Sigmoid colon (tissue), 7 donors: ENCODE data around the gene PCDHB6. TPM values are rescaled to one million over a fixed set of nuclear protein-coding genes. Genes with fewer than 3 reads are reported as not detected.
"Not testable (repeated sequence)": the region's sequence is repeated elsewhere in the genome, so short reads cannot be mapped to it uniquely, and the experiment has no call there.

Experiments
- DNase-seq: peaks from one replicate; pipeline ENCODE4 v3.0.0-alpha.2; 2019
- H3K27ac ChIP-seq, 4 donors: fragments of 200-600 bp; sonication (generic); one replicate each; pipeline ENCODE4 v1.5.1; 2016 to 2019; ENCODE audit warnings: mild to moderate bottlenecking in 1 of 4
- H3K27me3 ChIP-seq, 3 donors: fragments of 200-600 bp; sonication (generic); one replicate each; pipeline ENCODE4 v1.5.1; 2019; ENCODE audit warnings: mild to moderate bottlenecking in 1 of 3
- H3K36me3 ChIP-seq, 4 donors: fragments of 200-600 bp; sonication (generic); one replicate each; pipeline ENCODE4 v1.5.1; 2016 to 2019
- H3K4me1 ChIP-seq, 4 donors: fragments of 200-600 bp; sonication (generic); one replicate each; pipeline ENCODE4 v1.5.1; 2017 to 2019
- H3K4me3 ChIP-seq, 4 donors: fragments of 200-600 bp; sonication (generic); one replicate each; pipeline ENCODE4 v1.5.1; 2017 to 2019; ENCODE audit warnings: mild to moderate bottlenecking in 2 of 4, moderate library complexity in 1 of 4
- H3K9me3 ChIP-seq, 4 donors: fragments of 200-600 bp in 3 of 4; sonication (generic) in 3 of 4; one replicate each; pipeline versions ENCODE4 v1.5.1 to v1.6.1; 2013 to 2019
- EP300 ChIP-seq, 4 donors: sonication (generic); formaldehyde crosslinking; IDR thresholded peaks; one replicate each; pipeline ENCODE4 v1.6.1; 2017; ENCODE audit warnings: antibody characterized with exemption in 4 of 4
- POLR2A ChIP-seq, 2 donors: fragments of 450-650 bp; IDR thresholded peaks; one replicate each; pipeline ENCODE4 v1.6.1; 2016; ENCODE audit warnings: antibody characterized with exemption in 2 of 2, mild to moderate bottlenecking in 2 of 2, moderate library complexity in 2 of 2
- POLR2AphosphoS5 ChIP-seq, 4 donors: sonication (generic); formaldehyde crosslinking; IDR thresholded peaks; one replicate each; pipeline ENCODE4 v1.6.1; 2017; ENCODE audit warnings: antibody characterized with exemption in 4 of 4
- WGBS, 2 donors: extraction: QIAGEN DNeasy Blood & Tissue Kit; methylation state at CpG; one replicate each; pipeline ENCODE4 v1.1.7; 2013; 5-methylcytosine and 5-hydroxymethylcytosine counted together
- intact Hi-C: fragments of 100-400 bp; cut with DNase I; formaldehyde crosslinking; loops from one replicate; pipeline ENCODE4 v1.15.1; 2023
- polyA plus RNA-seq, 3 donors: library from polyadenylated mRNA; stranded (reverse); fragments of 200-250 nt; gene quantifications; one replicate each; pipeline ENCODE4 v1.2.3, GENCODE V29; 2013
- total RNA-seq, 4 donors: library from RNA; depleted of rRNA; stranded (reverse); fragments of >200 nt; gene quantifications; one replicate each; pipeline ENCODE4 v1.1.0, GENCODE V29; 2016
- TF ChIP-seq, protein P1 (sequence below), 4 experiments: fragments of 450-650 bp in 3 of 4; fragments of 200-600 bp in 1 of 4; IDR thresholded peaks; one replicate each; pipeline ENCODE4 v1.5.1; 2016 to 2019; ENCODE audit warnings: antibody characterized with exemption in 4 of 4, mild to moderate bottlenecking in 3 of 4, moderate library complexity in 2 of 4
- donor health status: healthy with polysubstance abuse.
- donor health status: Bipolar disorder and iron deficiency.
- donor health status: healthy.

PCDHB6 gene
- total and polyA plus RNA-seq, 7 donors, result 0.12 to 2.3 (median 1.4) TPM; not detected in 2

GRCh38 chr5:141127305-141127704 is 22.6 kb upstream of the PCDHB6 start:
- no peak overlapping the region for H3K27ac ChIP-seq
- peaks cover 0 to 11% (median 5%) of the 10 kb centered on the region in 4 donors for H3K9me3 ChIP-seq
- no peak overlapping the region for H3K4me3 ChIP-seq
- TF ChIP-seq POLR2A (IDR thresholded peaks at IDR 0.05), result no peak
- TF ChIP-seq, protein P1, sequence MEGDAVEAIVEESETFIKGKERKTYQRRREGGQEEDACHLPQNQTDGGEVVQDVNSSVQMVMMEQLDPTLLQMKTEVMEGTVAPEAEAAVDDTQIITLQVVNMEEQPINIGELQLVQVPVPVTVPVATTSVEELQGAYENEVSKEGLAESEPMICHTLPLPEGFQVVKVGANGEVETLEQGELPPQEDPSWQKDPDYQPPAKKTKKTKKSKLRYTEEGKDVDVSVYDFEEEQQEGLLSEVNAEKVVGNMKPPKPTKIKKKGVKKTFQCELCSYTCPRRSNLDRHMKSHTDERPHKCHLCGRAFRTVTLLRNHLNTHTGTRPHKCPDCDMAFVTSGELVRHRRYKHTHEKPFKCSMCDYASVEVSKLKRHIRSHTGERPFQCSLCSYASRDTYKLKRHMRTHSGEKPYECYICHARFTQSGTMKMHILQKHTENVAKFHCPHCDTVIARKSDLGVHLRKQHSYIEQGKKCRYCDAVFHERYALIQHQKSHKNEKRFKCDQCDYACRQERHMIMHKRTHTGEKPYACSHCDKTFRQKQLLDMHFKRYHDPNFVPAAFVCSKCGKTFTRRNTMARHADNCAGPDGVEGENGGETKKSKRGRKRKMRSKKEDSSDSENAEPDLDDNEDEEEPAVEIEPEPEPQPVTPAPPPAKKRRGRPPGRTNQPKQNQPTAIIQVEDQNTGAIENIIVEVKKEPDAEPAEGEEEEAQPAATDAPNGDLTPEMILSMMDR (IDR thresholded peaks at IDR 0.05), result no peak
- TF ChIP-seq EP300 (IDR thresholded peaks at IDR 0.05), result no peak
- no peak for TF ChIP-seq POLR2AphosphoS5 (IDR thresholded peaks at IDR 0.05)
- WGBS, 2 donors, result 94% methylated on average over 1 of the region's 1 CpG
- H3K4me1 ChIP-seq, result no peaks in the 10 kb centered on the region
- H3K36me3 ChIP-seq, result no peaks in the 10 kb centered on the region
- no peak for DNase-seq
- H3K27me3 ChIP-seq, result peaks cover 0 to under 1% (median 0%) of the 10 kb centered on the region in 3 donors
- intact Hi-C loops, result no loop called here

DNA sequence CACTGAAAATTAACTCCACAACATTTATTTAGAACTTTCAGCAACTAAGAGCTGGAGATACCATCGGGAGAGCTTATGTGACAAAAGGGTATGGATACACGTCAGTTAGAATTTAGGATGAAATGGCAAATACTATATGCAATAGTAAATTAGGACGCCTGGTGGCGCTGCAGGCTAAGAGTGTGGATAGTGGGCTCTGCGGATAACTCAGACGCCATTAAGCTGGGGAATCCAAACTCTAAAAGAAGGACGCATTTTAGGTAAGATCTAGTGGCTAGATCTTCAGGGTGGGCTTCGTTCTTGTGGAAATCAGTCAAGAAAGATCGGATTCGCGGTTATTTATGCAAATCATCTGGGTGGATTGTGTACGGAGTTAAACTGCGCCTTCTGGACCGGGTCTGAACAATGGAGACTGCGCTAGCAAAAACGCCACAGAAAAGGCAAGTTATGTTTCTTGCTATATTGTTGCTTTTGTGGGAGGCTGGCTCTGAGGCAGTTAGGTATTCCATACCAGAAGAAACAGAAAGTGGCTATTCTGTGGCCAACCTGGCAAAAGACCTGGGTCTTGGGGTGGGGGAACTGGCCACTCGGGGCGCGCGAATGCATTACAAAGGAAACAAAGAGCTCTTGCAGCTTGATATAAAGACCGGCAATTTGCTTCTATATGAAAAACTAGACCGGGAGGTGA is 14.7 kb upstream of the PCDHB6 start, which contains the start of gene PCDHB5:
TSS of gene PCDHB5 (plus strand) at position 177 of the 688 bp plus-strand sequence. CDS start at position 406, 229 bp downstream.
- DNase-seq, result no peak
- H3K27me3 ChIP-seq, result no peaks in the 10 kb centered on the region
- no peak within 1 kb of the TSS for H3K27ac ChIP-seq
- intact Hi-C loops, result no loop called here
- no peak for TF ChIP-seq POLR2AphosphoS5 (IDR thresholded peaks at IDR 0.05)
- TF ChIP-seq, protein P1 (IDR thresholded peaks at IDR 0.05), result peak in 1 of 4 experiments; percentile 28
- peak within 1 kb of the TSS; percentile 12 to 44 (median 34) for H3K4me3 ChIP-seq
- peaks cover 9 to 42% (median 22%) of the 10 kb centered on the region in 4 donors for H3K9me3 ChIP-seq
- no peaks in the 10 kb centered on the region for H3K36me3 ChIP-seq
- 23 to 43% methylated on average over 22 of the region's 22 CpGs for WGBS, 2 donors
- H3K4me1 ChIP-seq, result no peaks in the 10 kb centered on the region

DNA sequence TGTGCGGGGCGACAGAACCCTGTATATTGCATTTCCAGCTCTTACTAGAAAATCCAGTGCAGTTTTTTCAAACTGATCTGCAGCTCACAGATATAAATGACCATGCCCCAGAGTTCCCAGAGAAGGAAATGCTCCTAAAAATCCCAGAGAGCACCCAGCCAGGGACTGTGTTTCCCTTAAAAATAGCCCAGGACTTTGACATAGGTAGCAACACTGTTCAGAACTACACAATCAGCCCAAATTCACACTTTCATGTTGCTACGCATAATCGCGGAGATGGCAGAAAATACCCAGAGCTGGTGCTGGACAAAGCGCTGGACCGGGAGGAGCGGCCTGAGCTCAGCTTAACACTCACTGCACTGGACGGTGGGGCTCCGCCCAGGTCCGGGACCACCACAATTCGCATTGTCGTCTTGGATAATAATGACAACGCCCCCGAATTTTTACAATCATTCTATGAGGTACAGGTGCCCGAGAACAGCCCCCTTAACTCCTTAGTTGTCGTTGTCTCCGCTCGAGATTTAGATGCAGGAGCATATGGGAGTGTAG is 14.1 kb upstream of the PCDHB6 start:
- intact Hi-C loops, result no loop called here
- Histone ChIP-seq H3K27ac (no peak overlapping the region), H3K36me3 (no peaks in the 10 kb centered on the region), H3K4me1 (no peaks in the 10 kb centered on the region), H3K4me3 (peak overlapping the region; percentile 12 to 44 (median 34)), H3K27me3 (no peaks in the 10 kb centered on the region), H3K9me3 (peaks cover 9 to 42% (median 22%) of the 10 kb centered on the region in 4 donors)
- no peak for TF ChIP-seq POLR2A (IDR thresholded peaks at IDR 0.05)
- no peak for TF ChIP-seq POLR2AphosphoS5 (IDR thresholded peaks at IDR 0.05)
- TF ChIP-seq, protein P1 (IDR thresholded peaks at IDR 0.05), result no peak
- no peak for TF ChIP-seq EP300 (IDR thresholded peaks at IDR 0.05)
- 49 to 67% methylated on average over 19 of the region's 19 CpGs for WGBS, 2 donors
- no peak for DNase-seq

GRCh38 chr5:141137346-141137745 is 12.5 kb upstream of the PCDHB6 start:
- DNase-seq, result not testable (repeated sequence)
- 48 to 79% methylated on average over 33 to 34 of the region's 34 CpGs for WGBS, 2 donors

GRCh38 chr5:141150224-141150992 is 551 bp downstream of the PCDHB6 start:
- H3K4me1 ChIP-seq, result no peaks in the 10 kb centered on the region
- WGBS, 2 donors, result 49 to 66% methylated on average over 33 of the region's 33 CpGs
- H3K27me3 ChIP-seq, result peaks cover 0 to 18% (median 0%) of the 10 kb centered on the region in 3 donors
- DNase-seq, result no peak
- peak overlapping the region in 1 of 4 donors; percentile 27 for H3K4me3 ChIP-seq
- peaks cover 6 to 55% (median 29%) of the 10 kb centered on the region in 4 donors for H3K9me3 ChIP-seq
- intact Hi-C loops, result no loop called here
- no peak for TF ChIP-seq POLR2AphosphoS5 (IDR thresholded peaks at IDR 0.05)
- TF ChIP-seq, protein P1 (IDR thresholded peaks at IDR 0.05), result no peak
- TF ChIP-seq EP300 (IDR thresholded peaks at IDR 0.05), result no peak
- H3K36me3 ChIP-seq, result no peaks in the 10 kb centered on the region
- no peak overlapping the region for H3K27ac ChIP-seq

More at GRCh38 chr5:141137346-141137745, 12.5 kb upstream of the PCDHB6 start:
- H3K27ac ChIP-seq, H3K4me3 ChIP-seq, H3K4me1 ChIP-seq, H3K36me3 ChIP-seq, H3K27me3 ChIP-seq, intact Hi-C loops: not testable (repeated sequence)
- H3K9me3 ChIP-seq, result peaks cover 9 to 38% (median 22%) of the 10 kb centered on the region in 4 donors
